Subcutaneous abdominal adipose tissue (tissue), 5 donors: ENCODE measurements around the gene S1PR4.

Experiments
- H3K27ac ChIP-seq: one replicate; pipeline ENCODE4 v1.7.0; 2013; ENCODE audit warnings: low read depth, mild to moderate bottlenecking, inconsistent platforms, low read length, moderate library complexity
- H3K27me3 ChIP-seq, 5 donors: one replicate each; pipeline ENCODE4 v1.7.0; 2013; ENCODE audit warnings: low read length in 5 of 5, inconsistent platforms in 1 of 5; ENCODE audit not compliant: control insufficient read depth in 5 of 5, insufficient read depth in 4 of 5
- H3K36me3 ChIP-seq, 5 donors: one replicate each; pipeline ENCODE4 v1.7.0; 2013; ENCODE audit warnings: low read length in 5 of 5; ENCODE audit not compliant: control insufficient read depth in 5 of 5, insufficient read depth in 5 of 5
- H3K4me1 ChIP-seq, 5 donors: one replicate each; pipeline ENCODE4 v1.7.0; 2013; ENCODE audit warnings: low read length in 5 of 5, mild to moderate bottlenecking in 3 of 5, moderate library complexity in 1 of 5; ENCODE audit not compliant: control insufficient read depth in 5 of 5, insufficient read depth in 5 of 5
- H3K4me3 ChIP-seq, 5 donors: one replicate each; pipeline ENCODE4 v1.7.0; 2013; ENCODE audit warnings: low read length in 5 of 5, low read depth in 1 of 5
- H3K9ac ChIP-seq, 5 donors: one replicate each; pipeline ENCODE4 v1.7.0; 2013; ENCODE audit warnings: low read length in 5 of 5, mild to moderate bottlenecking in 4 of 5, moderate library complexity in 3 of 5
- H3K9me3 ChIP-seq, 5 donors: one replicate each; pipeline ENCODE4 v1.7.0; 2013; ENCODE audit warnings: low read length in 5 of 5; ENCODE audit not compliant: control insufficient read depth in 5 of 5
- donor health status: healthy.
- donor health status: healthy.
- donor health status: healthy.
- donor health status: healthy.
- donor health status: healthy.

The S1PR4 gene

GRCh38 chr19:3193256-3194105 is 14.9 kb downstream of the S1PR4 start:
- Histone ChIP-seq H3K27ac (no peak overlapping the region), H3K27me3 (no peaks in the 10 kb centered on the region), H3K36me3 (peaks cover 0 to 31% (median 21%) of the 10 kb centered on the region in 5 donors), H3K4me1 (peaks cover 0 to 4% (median 2%) of the 10 kb centered on the region in 5 donors), H3K9me3 (no peaks in the 10 kb centered on the region), H3K4me3 (no peak overlapping the region), H3K9ac (no peak overlapping the region)

- Histone ChIP-seq H3K4me3 (no peak overlapping the region), H3K9ac (no peak overlapping the region), H3K36me3 (peaks cover 0 to 35% (median 29%) of the 10 kb centered on the region in 5 donors), H3K27ac (no peak overlapping the region), H3K27me3 (no peaks in the 10 kb centered on the region), H3K4me1 (peaks cover 0 to 4% (median under 1%) of the 10 kb centered on the region in 5 donors), H3K9me3 (no peaks in the 10 kb centered on the region)
Observed at GRCh38 chr19:3194106-3195087, 15.8 kb downstream of the S1PR4 start.

GRCh38 chr19:3196064-3196932 is 17.7 kb downstream of the S1PR4 start:
- H3K4me3 ChIP-seq, result no peak overlapping the region
- no peaks in the 10 kb centered on the region for H3K27me3 ChIP-seq
- H3K36me3 ChIP-seq, result peaks cover 0 to 42% (median 29%) of the 10 kb centered on the region in 5 donors
- H3K27ac ChIP-seq, result no peak overlapping the region
- H3K9me3 ChIP-seq, result no peaks in the 10 kb centered on the region
- H3K9ac ChIP-seq, result no peak overlapping the region
- peaks cover 0 to 4% (median 0%) of the 10 kb centered on the region in 5 donors for H3K4me1 ChIP-seq

GRCh38 chr19:3196933-3197205 is 18.3 kb downstream of the S1PR4 start:
- Histone ChIP-seq H3K4me3 (no peak overlapping the region), H3K9me3 (no peaks in the 10 kb centered on the region), H3K4me1 (peaks cover 0 to 4% (median 0%) of the 10 kb centered on the region in 5 donors), H3K36me3 (peaks cover 0 to 45% (median 31%) of the 10 kb centered on the region in 5 donors), H3K9ac (no peak overlapping the region), H3K27ac (no peak overlapping the region), H3K27me3 (no peaks in the 10 kb centered on the region)

- H3K9ac ChIP-seq, result no peak overlapping the region
- H3K36me3 ChIP-seq, result peaks cover 0 to 54% (median 36%) of the 10 kb centered on the region in 5 donors
- H3K9me3 ChIP-seq, result no peaks in the 10 kb centered on the region
- peaks cover 0 to 4% (median 0%) of the 10 kb centered on the region in 5 donors for H3K4me1 ChIP-seq
- H3K27ac ChIP-seq, result no peak overlapping the region
- no peak overlapping the region for H3K4me3 ChIP-seq
- no peaks in the 10 kb centered on the region for H3K27me3 ChIP-seq
Observed at GRCh38 chr19:3198901-3199700, 20.5 kb downstream of the S1PR4 start.

GRCh38 chr19:3201072-3201700 is 22.6 kb downstream of the S1PR4 start:
- H3K36me3 ChIP-seq, result peaks cover 0 to 66% (median 46%) of the 10 kb centered on the region in 5 donors
- H3K4me3 ChIP-seq, result no peak overlapping the region

GRCh38 chr19:3201911-3202310 is 23.3 kb downstream of the S1PR4 start:
- Histone ChIP-seq H3K9ac (no peak overlapping the region), H3K9me3 (no peaks in the 10 kb centered on the region), H3K27ac (no peak overlapping the region), H3K4me1 (peaks cover 0 to 4% (median 0%) of the 10 kb centered on the region in 5 donors), H3K4me3 (no peak overlapping the region), H3K27me3 (no peaks in the 10 kb centered on the region), H3K36me3 (peaks cover 0 to 65% (median 43%) of the 10 kb centered on the region in 5 donors)

More at GRCh38 chr19:3201072-3201700, 22.6 kb downstream of the S1PR4 start:
- Histone ChIP-seq H3K9ac (no peak overlapping the region), H3K9me3 (no peaks in the 10 kb centered on the region), H3K4me1 (peaks cover 0 to 4% (median 0%) of the 10 kb centered on the region in 5 donors), H3K27me3 (no peaks in the 10 kb centered on the region), H3K27ac (no peak overlapping the region)

- Histone ChIP-seq H3K27ac (no peak overlapping the region), H3K4me3 (no peak overlapping the region), H3K36me3 (peaks cover 0 to 69% (median 46%) of the 10 kb centered on the region in 5 donors), H3K27me3 (no peaks in the 10 kb centered on the region), H3K9me3 (no peaks in the 10 kb centered on the region), H3K9ac (no peak overlapping the region), H3K4me1 (no peaks in the 10 kb centered on the region)
Observed at GRCh38 chr19:3202346-3202745, 23.8 kb downstream of the S1PR4 start.
